ENCODE measurements around the gene ID4.

DNA sequence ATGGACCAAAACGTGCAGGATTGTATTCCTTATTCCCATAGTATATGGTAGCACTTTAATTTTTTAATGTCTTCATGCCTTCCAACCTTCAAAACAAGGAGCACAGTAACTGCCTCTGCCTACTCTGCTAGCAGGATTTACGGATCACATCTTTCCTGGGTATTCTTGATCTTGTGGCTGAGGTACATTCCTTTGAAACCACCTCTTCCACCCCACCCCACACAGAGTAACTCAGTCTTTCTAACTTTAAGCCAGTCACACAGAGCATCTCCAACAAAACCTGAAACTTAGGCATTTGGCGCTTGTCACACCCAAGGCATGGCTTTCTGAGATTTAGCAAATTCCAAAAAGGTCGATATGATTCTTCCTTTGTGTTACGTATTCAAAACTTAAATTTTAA lies 2.3 kb upstream of the ID4 start:
- TF ChIP-seq, protein P1, sequence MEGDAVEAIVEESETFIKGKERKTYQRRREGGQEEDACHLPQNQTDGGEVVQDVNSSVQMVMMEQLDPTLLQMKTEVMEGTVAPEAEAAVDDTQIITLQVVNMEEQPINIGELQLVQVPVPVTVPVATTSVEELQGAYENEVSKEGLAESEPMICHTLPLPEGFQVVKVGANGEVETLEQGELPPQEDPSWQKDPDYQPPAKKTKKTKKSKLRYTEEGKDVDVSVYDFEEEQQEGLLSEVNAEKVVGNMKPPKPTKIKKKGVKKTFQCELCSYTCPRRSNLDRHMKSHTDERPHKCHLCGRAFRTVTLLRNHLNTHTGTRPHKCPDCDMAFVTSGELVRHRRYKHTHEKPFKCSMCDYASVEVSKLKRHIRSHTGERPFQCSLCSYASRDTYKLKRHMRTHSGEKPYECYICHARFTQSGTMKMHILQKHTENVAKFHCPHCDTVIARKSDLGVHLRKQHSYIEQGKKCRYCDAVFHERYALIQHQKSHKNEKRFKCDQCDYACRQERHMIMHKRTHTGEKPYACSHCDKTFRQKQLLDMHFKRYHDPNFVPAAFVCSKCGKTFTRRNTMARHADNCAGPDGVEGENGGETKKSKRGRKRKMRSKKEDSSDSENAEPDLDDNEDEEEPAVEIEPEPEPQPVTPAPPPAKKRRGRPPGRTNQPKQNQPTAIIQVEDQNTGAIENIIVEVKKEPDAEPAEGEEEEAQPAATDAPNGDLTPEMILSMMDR (IDR thresholded peaks at IDR 0.05; ENCODE audit: extremely low read depth in 1 of 2, insufficient read depth in 1 of 2, low read depth in 1 of 2, low read length in 2 of 2), result no peak
- TF ChIP-seq POLR2AphosphoS5 (IDR thresholded peaks at IDR 0.05; ENCODE audit: insufficient read depth, low read depth, low read length), result no peak
- no peak for TF ChIP-seq EZH2 (IDR thresholded peaks at IDR 0.05; ENCODE audit: borderline replicate concordance, low read depth, low read length, severe bottlenecking)
- no peak for TF ChIP-seq POLR2A (IDR thresholded peaks at IDR 0.05; ENCODE audit: low read depth, low read length)
- no peak for TF ChIP-seq JUN (IDR thresholded peaks at IDR 0.05; ENCODE audit: borderline replicate concordance, insufficient read depth, insufficient read length, low read depth)

Measured in endothelial cell of umbilical vein (primary cell).